ENCODE data around the gene PRDM5.

The PRDM5 gene
- 0.57 to 0.87 reads per million in 2 donors for total RNA-seq

- DNase-seq = peak; percentile 17
Observed at GRCh38 chr4:120922381-120923206, at the start of gene PRDM5. TSS of gene PRDM5 (minus strand) at chr4:120922726. CDS start at chr4:120922608, 118 bp downstream.

DNA sequence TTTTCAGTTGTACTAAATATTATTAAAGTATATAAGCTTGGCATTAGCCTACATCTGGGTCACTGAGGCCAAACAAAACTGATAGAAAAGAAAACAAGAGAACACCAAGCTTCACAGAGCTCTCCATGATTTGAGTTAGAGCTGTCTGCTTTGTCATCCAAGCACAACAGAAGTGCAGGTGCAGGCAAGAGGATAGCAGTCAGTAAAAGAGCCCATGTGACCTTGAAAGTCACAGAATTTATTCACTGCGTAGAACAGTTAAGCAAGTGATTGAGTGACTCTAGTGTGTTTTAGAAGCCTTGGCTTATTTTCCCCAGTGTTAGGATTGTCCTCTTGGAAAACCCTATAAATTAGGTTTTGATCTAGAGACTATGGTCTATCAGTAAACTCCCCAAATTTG, 49.4 kb upstream of the PRDM5 start:
- no peak for DNase-seq

DNA sequence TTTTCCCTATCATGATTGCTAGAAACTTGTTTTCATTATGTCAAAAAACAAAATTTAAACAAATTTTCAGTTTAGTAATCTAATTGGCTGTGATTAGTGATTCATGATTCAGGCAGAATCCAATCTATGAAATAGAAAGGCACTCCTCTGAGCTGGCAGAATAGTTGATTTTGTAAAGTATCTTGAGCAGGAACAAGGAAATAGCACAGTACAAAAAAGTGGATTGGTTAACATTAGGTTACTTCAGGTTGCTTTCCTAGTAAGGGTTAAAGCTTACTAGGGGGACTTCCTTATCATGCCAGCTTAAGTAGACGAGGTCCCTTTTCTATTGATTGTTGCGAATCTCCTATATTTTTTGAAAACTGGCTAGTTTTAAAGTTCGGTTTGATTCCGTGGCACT, 43.4 kb upstream of the PRDM5 start:
- DNase-seq = no peak

- DNase-seq = no peak
Observed at GRCh38 chr4:120964596-120964995, 42.1 kb upstream of the PRDM5 start.

DNA sequence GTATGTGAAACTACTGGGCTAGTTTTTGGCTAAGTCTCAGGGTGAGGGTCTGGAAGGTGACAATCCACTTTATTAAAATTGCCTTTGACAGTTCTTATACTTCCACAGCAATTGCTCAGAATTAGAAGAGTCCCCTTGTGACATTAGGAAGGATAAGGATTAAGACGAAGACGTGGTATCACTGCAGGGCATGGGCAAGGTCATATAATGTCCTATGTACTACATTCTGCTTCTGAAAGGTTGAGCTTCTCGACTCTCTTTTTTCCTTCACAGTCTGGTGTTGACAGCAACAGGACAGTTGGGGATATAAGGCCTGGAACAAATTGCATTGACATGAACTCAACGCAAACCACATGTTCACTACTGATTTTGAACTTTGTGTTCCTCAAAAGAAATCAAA, 40.9 kb upstream of the PRDM5 start:
- no peak for DNase-seq

DNA sequence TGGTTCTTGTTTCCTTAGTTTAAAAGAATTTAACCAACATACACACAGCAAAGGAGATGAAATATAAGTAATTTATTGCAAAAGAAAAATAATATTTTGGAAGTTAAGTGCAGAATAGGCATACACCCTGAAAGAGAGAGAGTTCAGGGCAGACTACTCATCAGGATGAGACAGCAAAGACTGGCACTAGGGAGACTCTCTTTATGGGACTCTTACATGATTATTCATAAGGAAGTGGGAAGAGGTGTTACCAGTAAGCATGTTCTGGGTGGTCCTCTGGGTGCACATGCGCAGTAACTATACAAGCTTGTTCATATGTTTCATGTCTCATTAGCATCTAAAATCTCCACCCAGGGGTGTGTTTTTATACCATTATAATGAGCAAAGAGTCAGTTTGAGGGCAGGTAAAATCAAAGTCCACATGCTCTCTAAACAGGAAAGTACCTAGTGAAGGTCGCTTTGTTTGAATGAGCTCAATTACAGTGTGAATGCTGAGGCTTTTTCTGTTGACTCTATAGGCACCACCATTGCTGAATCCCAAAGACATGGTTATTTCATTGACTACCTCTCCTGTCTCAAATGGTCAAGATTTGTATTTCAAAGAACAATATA, 38.2 kb upstream of the PRDM5 start:
- DNase-seq = no peak

DNA sequence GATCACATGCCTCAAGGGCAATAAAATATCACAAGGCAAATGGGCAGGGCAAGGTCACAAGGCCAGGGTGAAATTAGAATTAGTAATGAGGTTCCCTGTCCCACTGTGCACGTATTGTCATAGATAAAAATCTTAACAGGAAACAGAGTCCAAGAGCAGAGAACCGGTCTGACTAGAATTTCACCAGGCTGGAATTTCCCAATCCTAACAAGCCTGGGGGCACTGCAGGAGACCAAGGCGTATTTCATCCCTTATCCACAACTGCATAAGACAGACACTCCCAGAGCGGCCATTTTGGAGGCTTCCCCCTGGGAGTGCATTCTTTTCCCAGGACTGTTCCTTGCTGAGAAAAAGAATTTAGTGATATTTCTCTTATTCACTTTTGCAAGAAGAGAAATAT, 25.9 kb upstream of the PRDM5 start:
- DNase-seq = no peak

DNA sequence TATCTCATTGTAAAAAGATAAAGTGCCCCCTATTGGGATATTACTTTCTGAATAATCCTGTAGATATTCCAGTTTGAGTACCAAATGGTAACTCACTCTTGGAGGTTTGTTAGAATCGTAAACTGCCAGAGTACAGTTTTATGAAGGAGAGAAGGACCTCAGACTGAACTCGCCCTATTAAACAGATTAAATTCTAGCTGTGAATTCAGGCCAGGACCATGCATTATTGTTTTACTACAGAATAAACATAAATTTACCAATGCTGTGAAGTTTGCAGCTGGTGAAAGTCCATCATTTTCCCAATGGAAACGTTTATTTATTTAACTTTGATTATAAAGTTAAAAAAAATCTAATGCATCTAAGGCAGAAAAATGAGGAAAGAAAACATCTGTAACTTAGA, 20.2 kb upstream of the PRDM5 start:
- no peak for DNase-seq

DNA sequence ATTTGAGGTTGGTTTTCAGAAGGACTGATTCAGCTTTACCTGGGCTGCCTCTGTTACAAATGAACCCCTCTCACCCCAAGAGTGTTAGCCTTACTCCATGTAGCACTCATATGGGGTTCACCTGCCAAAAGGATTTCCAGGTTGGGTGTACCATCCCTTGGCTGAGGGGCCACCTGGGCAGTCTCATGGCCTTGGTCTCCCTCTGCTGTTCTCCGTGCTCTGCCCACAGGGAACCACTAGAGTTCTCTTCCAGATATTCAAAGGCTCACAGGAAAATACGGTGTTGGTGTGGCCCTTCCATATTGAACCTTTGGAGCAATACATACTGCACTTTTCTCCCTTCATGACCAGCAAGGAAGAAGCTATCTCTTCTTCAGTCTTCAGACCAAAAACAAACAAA, 18.0 kb upstream of the PRDM5 start:
- DNase-seq = no peak

- no peak for DNase-seq
Observed at GRCh38 chr4:120939693-120940092, 17.2 kb upstream of the PRDM5 start.

DNA sequence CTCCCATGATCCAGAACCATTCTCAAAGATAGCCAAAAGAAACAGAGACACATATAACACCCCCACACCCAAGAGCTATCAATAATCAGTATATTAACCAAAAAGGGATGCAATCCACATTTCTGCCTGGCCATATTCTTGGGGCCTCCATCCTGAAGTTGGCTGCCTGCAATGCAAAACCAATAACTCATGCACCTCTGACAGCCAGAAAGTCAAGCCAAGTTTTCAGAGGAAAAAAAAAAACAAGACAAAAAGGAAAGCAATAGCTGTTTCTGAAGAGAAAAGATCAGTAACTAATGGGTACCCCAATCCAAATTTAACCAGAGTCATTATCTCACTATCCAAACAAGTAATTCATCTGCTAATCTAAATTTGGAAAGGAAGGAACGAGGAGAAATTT, 7.3 kb upstream of the PRDM5 start:
- DNase-seq = no peak

- no peak for DNase-seq
Observed at GRCh38 chr4:120927801-120928409, 5.4 kb upstream of the PRDM5 start.

- DNase-seq = no peak
Observed at GRCh38 chr4:120926358-120927025, 4.0 kb upstream of the PRDM5 start.

GRCh38 chr4:120924931-120925330, 2.4 kb upstream of the PRDM5 start:
- no peak for DNase-seq

GRCh38 chr4:120923207-120923522, 639 bp upstream of the PRDM5 start:
- no peak for DNase-seq

DNA sequence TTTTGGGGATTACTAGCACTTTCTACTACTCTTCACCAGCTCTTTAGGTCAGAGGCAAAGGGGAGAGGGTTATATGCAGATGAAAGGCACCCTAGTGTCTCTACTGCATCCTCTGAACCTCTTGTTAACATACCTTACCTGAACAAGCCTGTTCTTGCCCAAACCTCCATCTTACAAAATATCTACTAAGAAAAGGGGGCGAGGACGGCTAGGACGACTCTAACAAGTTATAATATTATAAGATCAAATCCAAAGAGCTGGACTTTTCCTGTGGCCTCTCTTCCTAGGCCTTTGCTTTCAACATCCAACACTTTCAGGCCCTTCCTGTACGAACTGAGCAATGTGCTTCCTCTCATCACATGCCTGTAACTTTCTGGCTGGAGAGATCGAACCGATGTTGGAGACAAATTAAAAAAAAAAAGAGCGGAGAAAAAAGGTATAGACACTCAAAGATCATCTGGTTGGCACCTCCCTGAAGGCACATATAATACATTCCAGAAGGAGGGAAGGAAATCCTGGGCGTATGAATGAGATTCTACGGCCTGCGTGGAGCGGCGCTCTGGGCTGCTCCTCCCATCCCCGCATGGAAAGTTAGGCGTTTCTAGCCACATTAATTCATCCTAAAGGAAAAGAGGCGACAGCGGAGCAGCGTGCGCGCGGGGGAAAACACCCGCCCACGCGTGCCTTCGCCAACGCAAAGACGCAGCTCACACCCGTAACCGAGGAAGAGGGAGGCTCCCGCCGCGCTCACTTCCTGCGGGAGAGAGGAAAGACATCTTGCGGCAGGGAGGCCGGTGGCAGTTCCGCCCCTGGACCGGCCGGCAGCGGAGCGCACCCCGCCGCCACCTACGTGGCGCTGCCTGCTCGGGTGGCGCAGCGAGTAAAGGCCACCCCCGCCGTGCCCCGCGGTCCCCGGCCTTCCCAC, 808 bp downstream of the PRDM5 start:
- DNase-seq = peak; percentile 17

- no peak for DNase-seq
Observed at GRCh38 chr4:120920666-120921065, 1.9 kb downstream of the PRDM5 start.

DNA sequence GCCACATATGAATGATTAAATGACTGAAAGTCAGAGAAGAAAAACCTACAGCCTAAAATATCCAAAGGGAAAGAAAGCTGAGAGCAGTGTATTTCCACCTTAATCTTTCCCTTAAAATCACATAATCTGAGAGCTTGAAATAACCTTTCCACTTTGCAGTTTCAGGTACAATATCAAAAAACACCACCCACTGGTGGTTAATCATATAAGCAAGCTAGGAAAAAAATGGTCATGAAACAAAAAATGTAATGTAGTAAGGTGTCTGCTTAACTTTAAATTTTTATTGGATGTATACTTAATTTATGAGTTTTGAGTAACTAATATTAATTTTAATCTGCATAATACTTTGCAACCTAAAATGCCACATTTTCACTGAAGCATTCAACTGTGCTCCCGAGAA, 3.2 kb downstream of the PRDM5 start:
- DNase-seq = no peak

DNA sequence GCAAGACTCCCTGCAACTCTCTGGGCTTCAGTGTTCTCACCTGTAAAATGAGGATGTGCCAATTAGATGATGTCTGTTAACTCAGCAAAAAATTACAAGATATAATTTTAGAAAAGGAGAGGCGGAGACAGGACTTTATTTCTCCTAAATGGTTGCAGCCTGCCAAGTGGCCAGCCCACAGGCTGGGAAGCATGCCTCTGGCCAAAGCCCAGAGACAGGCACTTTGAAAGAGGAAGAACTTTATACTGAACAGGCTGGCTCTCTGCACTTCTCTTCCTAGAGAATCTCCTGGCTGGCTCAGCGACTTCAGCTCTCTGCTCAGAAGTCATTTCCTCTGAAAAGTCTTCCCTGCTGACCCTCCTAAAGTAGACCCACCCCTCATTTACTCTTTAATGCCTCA, 3.7 kb downstream of the PRDM5 start:
- DNase-seq = no peak

GRCh38 chr4:120918092-120918491, 4.4 kb downstream of the PRDM5 start:
- no peak for DNase-seq

DNA sequence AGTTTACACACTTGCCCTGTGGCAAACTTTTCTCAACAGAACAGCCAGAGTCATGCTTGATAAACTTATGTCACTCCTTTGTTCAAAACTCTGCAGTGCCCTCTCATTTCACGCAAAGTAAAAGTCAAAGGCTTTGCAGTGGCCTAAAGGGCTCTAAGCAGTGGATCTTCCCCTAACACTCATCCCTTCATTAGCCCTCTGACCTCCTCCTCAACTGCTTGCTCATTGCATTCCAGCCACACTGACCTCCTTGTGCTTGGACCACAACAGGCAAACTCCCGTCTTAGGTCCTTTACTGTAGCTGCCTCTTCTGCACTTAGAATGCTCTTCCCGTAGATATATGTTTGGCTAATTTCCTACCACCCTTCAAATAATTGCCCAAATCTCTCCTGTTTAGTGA, 5.6 kb downstream of the PRDM5 start:
- DNase-seq = no peak

DNA sequence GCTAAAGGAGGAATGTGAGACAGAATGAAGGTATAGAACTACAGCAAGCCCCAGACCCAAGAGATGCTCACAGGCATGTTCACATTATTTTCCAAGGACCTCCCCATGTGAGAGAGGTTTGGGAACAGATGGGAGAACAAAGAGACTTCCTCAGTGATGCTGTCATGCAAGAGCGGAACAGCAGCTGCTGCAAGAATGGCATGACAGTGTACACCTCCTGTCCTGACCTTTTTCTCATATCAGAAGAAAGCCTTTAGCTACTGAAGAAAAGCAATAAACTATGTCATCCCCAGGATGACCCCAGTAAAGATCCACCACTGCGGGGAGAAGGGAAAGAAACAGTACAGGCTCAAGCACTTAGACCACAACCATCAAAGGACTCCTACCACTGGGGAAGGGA, 7.2 kb downstream of the PRDM5 start:
- DNase-seq = no peak

GRCh38 chr4:120903419-120903818, 19.1 kb downstream of the PRDM5 start:
- no peak for DNase-seq
